ENCODE data around the gene FHIP1B. TPM values are rescaled to one million over a fixed set of nuclear protein-coding genes. Genes with fewer than 3 reads are reported as not detected.
"Not testable (repeated sequence)": the region's sequence is repeated elsewhere in the genome, so short reads cannot be mapped to it uniquely, and the experiment has no call there.

The FHIP1B gene
- total RNA-seq, 2 donors from 2014 or later: 31.9 to 54.7 TPM

DNA sequence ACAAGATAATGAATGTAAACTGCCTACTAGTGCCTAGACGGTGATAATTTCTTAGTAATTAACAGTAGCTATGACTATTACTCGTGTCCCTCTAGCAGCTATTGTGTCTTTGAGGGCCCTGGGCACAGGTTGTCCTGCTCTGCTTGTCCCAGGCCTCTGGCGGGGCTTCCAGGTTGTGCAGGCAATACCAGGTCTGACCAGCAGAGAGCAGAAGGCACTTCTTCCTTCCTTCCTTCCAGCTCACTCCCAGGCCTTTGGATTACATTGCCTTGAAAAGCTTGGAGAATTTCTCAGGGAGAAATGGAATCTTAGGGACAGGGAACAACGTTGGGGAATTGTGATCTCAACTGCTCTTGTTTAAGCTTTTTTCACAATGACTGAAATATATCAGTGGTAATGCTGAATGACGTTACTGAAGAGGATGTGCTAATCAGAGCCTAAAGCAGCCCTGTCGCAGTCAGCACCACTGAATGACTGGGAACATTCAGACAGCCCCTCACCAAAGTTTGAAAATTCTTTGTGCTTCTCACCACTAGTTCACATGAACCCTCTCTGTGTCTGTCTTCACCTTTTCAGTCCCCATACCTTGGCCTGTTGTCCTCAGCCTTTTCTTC is 16.8 kb upstream of the FHIP1B start:
- Histone ChIP-seq H3K27me3 (no peaks in the 10 kb centered on the region), H3K36me3 (replicated peaks in 1 of 2; ENCODE audit: insufficient read depth in 1 of 2, low read depth in 2 of 2) (no peaks in the 10 kb centered on the region), H3K9me3 (no peaks in the 10 kb centered on the region), H3K4me1 (peaks cover 41% of the 10 kb centered on the region), H3K4me3 (no peak overlapping the region), H3K27ac (peak overlapping the region; percentile 50 to 92 (median 89))
- peak; percentile 87 to 92 (median 91) for DNase-seq
- TF ChIP-seq POLR2A (IDR thresholded peaks at IDR 0.05) (no peak), CTCF (IDR thresholded peaks at IDR 0.05) (peak; percentile 62 to 100 (median 99))
- ATAC-seq: peak; percentile 86
- 26 to 37% methylated on average over 6 of the region's 6 CpGs for WGBS, 2 donors
- intact Hi-C loops (cut with DNase I): no loop called here

DNA sequence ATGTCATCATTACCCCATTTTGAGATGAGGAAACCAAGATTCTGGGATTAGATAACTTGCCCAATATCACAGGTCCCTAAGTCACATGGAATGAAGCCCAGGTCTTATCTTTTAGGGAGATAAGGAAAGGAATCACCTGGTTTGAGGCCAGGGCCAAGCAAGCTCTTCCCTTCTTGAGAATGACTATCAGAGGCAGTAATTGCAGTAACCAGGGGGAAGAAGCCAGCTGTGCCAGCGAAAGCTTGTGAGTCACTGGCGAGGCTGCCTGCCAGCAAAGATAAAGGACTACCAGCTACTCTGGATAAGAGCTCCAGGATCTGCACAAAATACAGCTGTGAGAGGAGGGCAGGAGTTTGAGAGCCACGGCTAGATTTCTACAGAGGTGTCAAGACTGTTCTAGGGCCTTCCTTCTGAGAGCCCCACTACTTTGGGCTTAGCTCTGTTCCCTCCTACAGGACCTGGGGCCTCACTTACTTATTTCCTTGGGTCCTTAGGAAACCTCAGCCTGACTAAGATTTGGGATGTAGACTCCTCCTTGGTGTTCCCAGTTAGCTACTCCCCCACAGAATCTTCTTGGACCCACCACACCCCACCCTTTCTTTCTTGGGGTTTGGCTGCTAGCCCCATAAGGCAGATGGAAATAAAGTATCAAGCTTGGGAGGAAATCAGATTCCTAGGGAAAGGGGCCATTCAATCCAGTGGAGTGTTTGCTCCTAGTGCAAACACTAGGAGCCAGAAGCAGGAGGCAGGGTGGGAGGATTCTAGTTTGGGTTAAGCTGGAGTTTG is 15.5 kb upstream of the FHIP1B start:
- no peak overlapping the region for H3K4me3 ChIP-seq
- H3K27ac ChIP-seq: peak overlapping the region; percentile 51 to 81 (median 70)
- H3K27me3 ChIP-seq: no peaks in the 10 kb centered on the region
- peaks cover 41% of the 10 kb centered on the region for H3K4me1 ChIP-seq
- H3K36me3 ChIP-seq (replicated peaks in 1 of 2; ENCODE audit: insufficient read depth in 1 of 2, low read depth in 2 of 2): no peaks in the 10 kb centered on the region
- intact Hi-C loops (cut with DNase I): no loop called here
- TF ChIP-seq POLR2A (IDR thresholded peaks at IDR 0.05): no peak
- no peak for TF ChIP-seq CTCF (IDR thresholded peaks at IDR 0.05)
- peak; percentile 90 to 97 (median 94) for DNase-seq
- H3K9me3 ChIP-seq: no peaks in the 10 kb centered on the region
- ATAC-seq: peak; percentile 55
- WGBS, 2 donors: 30% methylated on average over 3 of the region's 3 CpGs

GRCh38 chr11:6248897-6249296 is 14.5 kb upstream of the FHIP1B start:
- H3K9me3 ChIP-seq; DNase-seq; H3K27ac ChIP-seq; intact Hi-C loops (cut with DNase I); ATAC-seq; H3K4me3 ChIP-seq; H3K36me3 ChIP-seq (replicated peaks in 1 of 2; ENCODE audit: insufficient read depth in 1 of 2, low read depth in 2 of 2); H3K27me3 ChIP-seq: not testable (repeated sequence)
- peaks cover 39% of the 10 kb centered on the region for H3K4me1 ChIP-seq
- WGBS, 2 donors: 91 to 95% methylated on average over 3 of the region's 3 CpGs

GRCh38 chr11:6248248-6248647 is 13.8 kb upstream of the FHIP1B start:
- intact Hi-C loops (cut with DNase I): no loop called here
- ATAC-seq (no peak), DNase-seq (no peak)
- Histone ChIP-seq H3K4me1 (peaks cover 33% of the 10 kb centered on the region), H3K9me3 (no peaks in the 10 kb centered on the region), H3K27ac (no peak overlapping the region), H3K4me3 (no peak overlapping the region), H3K27me3 (no peaks in the 10 kb centered on the region), H3K36me3 (replicated peaks in 1 of 2; ENCODE audit: insufficient read depth in 1 of 2, low read depth in 2 of 2) (no peaks in the 10 kb centered on the region)
- WGBS, 2 donors: 92 to 94% methylated on average over 1 of the region's 1 CpG
- TF ChIP-seq POLR2A (IDR thresholded peaks at IDR 0.05) (no peak), CTCF (IDR thresholded peaks at IDR 0.05) (no peak)

DNA sequence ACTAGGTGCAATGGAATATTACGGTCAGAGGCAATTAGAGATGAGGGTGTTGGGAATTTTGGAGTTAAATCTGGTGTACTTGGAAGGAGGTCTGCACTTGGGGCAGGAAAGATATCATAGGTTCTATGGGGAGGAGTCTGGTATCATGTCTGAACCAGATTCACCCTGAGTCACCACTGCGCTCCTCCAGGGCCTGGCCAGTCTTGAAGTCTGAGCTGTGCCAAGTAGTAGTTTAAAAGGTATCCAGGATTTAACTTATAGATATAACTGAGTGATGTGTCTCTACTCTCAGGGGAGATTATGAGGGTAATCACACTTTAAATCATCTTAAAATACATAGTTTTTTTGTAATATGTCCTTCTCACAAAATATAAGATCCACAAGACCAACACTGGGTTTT is 11.1 kb upstream of the FHIP1B start:
- peaks cover 11% of the 10 kb centered on the region for H3K4me1 ChIP-seq
- WGBS, 2 donors: 94 to 95% methylated on average over 2 of the region's 2 CpGs
- intact Hi-C loops (cut with DNase I): no loop called here
- H3K27me3 ChIP-seq: no peaks in the 10 kb centered on the region
- H3K4me3 ChIP-seq: no peak overlapping the region
- no peak overlapping the region for H3K27ac ChIP-seq
- TF ChIP-seq CTCF (IDR thresholded peaks at IDR 0.05) (no peak), POLR2A (IDR thresholded peaks at IDR 0.05) (no peak)
- H3K36me3 ChIP-seq (replicated peaks in 1 of 2; ENCODE audit: insufficient read depth in 1 of 2, low read depth in 2 of 2): no peaks in the 10 kb centered on the region
- no peaks in the 10 kb centered on the region for H3K9me3 ChIP-seq
- no peak for ATAC-seq
- no peak for DNase-seq
